ENCODE results near the gene WDR88.

WDR88 gene

DNA sequence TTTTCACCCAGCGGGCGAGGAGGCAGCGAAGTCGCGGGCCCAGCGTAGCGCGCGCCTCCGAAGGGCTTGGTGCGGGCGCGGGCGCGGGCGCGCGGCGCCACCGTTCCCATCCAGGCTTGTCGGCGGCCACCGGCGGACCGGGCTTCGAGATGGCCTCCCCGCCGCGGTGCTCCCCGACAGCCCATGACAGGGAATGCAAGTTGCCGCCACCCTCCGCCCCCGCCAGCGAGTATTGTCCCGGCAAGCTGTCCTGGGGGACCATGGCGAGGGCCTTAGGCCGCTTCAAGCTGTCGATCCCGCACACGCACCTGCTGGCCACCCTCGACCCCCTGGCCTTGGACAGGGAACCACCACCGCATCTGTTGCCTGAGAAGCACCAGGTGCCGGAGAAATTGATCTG is at the start of gene WDR88:
TSS of gene WDR88 (plus strand) at position 94 of the 400 bp plus-strand sequence. CDS start at position 150, 56 bp downstream.
- H3K4me3 ChIP-seq (ENCODE audit: control insufficient read depth, low read depth, low read length): no peak within 1 kb of the TSS
- no peak for TF ChIP-seq CTCF (conservative IDR thresholded peaks at IDR 0.05; ENCODE audit: control insufficient read depth, insufficient read depth, low read depth, low read length)
- no peak for DNase-seq (ENCODE audit: low read depth)

- no peak for TF ChIP-seq CTCF (conservative IDR thresholded peaks at IDR 0.05; ENCODE audit: control insufficient read depth, insufficient read depth, low read depth, low read length)
- no peak overlapping the region for H3K4me3 ChIP-seq (ENCODE audit: control insufficient read depth, low read depth, low read length)
- DNase-seq (ENCODE audit: low read depth): no peak
Measured at GRCh38 chr19:33085570-33086128, 46.3 kb upstream of the WDR88 start.

DNA sequence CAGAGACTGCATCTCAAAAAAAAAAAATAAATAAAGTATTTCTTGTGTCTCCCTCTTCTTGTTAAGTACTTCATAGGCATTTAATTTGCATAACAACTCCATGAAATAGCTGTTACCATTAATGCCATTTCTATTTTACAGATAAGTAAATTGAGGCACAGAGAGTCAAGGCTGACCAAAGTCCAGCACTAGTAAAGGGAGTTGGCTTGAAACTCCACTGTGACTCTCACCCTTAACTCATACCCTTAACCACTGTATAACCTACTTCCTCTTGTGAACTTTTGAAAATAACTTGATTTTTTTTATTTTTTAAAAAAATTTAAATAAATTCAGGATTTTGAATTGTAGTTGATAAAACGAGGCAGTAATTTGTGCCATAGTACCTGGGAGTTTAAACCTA is 45.0 kb upstream of the WDR88 start:
- DNase-seq (ENCODE audit: low read depth): no peak
- H3K4me3 ChIP-seq (ENCODE audit: control insufficient read depth, low read depth, low read length): no peak overlapping the region
- TF ChIP-seq CTCF (conservative IDR thresholded peaks at IDR 0.05; ENCODE audit: control insufficient read depth, insufficient read depth, low read depth, low read length): no peak

- TF ChIP-seq CTCF (conservative IDR thresholded peaks at IDR 0.05; ENCODE audit: control insufficient read depth, insufficient read depth, low read depth, low read length): no peak
- no peak for DNase-seq (ENCODE audit: low read depth)
- no peak overlapping the region for H3K4me3 ChIP-seq (ENCODE audit: control insufficient read depth, low read depth, low read length)
Measured at GRCh38 chr19:33089010-33089409, 42.9 kb upstream of the WDR88 start.

GRCh38 chr19:33090179-33090578 is 41.7 kb upstream of the WDR88 start:
- H3K4me3 ChIP-seq (ENCODE audit: control insufficient read depth, low read depth, low read length): no peak overlapping the region
- no peak for TF ChIP-seq CTCF (conservative IDR thresholded peaks at IDR 0.05; ENCODE audit: control insufficient read depth, insufficient read depth, low read depth, low read length)
- DNase-seq (ENCODE audit: low read depth): no peak

- no peak for TF ChIP-seq CTCF (conservative IDR thresholded peaks at IDR 0.05; ENCODE audit: control insufficient read depth, insufficient read depth, low read depth, low read length)
- DNase-seq (ENCODE audit: low read depth): no peak
- no peak overlapping the region for H3K4me3 ChIP-seq (ENCODE audit: control insufficient read depth, low read depth, low read length)
Measured at GRCh38 chr19:33093420-33094210, 38.3 kb upstream of the WDR88 start.

Data from fibroblast of mammary gland (primary cell).